GM21367 (cell line): Measurements from ENCODE around the gene DZIP1L.
"Not testable (repeated sequence)": the region's sequence is repeated elsewhere in the genome, so short reads cannot be mapped to it uniquely, and the experiment has no call there.

Source experiments
- ATAC-seq: cut with Tn5 transposase; IDR thresholded peaks from one replicate; pipeline ENCODE4 v1.9.1; 2021; ENCODE audit not compliant: unreplicated experiment

Gene DZIP1L, protein sequence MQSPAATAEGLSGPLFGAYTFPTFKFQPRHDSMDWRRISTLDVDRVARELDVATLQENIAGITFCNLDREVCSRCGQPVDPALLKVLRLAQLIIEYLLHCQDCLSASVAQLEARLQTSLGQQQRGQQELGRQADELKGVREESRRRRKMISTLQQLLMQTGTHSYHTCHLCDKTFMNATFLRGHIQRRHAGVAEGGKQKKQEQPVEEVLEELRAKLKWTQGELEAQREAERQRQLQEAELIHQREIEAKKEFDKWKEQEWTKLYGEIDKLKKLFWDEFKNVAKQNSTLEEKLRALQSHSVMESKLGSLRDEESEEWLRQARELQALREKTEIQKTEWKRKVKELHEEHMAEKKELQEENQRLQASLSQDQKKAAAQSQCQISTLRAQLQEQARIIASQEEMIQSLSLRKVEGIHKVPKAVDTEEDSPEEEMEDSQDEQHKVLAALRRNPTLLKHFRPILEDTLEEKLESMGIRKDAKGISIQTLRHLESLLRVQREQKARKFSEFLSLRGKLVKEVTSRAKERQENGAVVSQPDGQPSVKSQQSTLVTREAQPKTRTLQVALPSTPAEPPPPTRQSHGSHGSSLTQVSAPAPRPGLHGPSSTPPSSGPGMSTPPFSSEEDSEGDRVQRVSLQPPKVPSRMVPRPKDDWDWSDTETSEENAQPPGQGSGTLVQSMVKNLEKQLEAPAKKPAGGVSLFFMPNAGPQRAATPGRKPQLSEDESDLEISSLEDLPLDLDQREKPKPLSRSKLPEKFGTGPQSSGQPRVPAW

DNA sequence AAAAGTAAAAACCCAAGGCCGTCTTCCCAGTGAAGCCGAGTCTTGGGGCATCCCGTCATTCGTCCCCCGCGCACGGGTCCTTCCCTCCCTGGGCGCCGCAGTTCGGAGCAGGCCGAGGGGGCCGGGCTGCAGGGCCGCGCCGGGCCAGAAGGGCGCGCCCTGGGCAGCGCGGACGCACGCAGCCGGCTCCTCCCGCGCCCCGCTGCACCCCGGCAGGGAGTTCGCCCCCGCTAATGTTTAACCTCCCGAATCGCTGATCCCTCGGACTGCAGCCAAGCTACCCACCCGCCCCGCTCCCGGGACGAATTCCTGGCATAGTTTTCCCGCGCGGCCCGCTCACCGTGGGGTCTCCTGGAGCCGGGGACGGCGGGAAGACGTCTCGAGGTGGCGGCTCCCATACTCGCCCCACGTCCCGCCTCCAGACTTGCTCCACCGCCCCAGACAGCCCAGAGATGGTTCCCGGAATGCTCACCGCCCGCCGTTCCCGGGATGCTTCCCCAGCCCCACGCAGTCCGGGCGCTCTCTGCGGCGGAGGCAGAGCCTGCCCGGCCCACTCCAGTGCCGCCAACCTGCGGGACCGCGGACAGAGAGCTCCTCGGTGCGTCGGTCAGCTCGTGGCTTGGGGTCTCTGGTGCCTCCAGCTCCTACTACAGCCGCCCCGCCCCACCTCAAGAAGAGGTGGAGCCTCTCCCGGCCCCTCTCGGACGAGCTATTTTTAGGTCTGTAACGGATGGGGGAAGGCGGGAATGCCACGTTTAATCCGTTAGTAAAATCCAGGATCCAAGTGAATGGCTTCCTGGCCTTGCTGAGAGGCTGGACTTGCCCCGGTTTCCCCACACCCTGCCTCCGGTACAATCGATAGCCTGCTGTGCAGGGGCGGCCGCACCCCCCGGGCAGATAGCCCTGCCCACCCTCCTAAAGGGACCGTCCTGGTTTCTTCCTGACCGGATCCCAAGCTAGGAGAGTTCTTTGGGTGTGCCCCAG is at the start of gene DZIP1L:
DZIP1L (minus strand) TSS at position 621 of the 984 bp plus-strand sequence. CDS start 11,637 bp downstream, outside the sequence.
- ATAC-seq, result peak; percentile 65

DNA sequence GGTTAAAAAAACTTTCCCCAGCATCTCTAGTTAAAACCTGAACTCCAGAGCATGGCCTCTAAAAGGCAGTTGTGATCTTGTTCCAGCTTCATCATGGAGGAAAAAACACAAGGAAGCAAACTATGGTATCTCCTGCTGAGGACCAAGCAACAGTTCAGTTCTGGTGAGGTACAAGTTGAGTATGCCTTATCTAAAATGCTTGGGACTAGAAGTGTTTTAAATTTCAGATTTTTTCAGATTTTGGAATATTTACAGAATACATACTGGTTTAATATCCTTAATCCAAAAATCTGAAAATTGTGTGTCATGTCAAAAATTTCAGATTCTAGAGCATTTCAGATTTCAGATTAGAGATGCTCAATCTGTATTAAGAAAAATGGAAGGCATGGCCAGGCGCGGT is 49.7 kb upstream of the DZIP1L start:
- no peak for ATAC-seq

DNA sequence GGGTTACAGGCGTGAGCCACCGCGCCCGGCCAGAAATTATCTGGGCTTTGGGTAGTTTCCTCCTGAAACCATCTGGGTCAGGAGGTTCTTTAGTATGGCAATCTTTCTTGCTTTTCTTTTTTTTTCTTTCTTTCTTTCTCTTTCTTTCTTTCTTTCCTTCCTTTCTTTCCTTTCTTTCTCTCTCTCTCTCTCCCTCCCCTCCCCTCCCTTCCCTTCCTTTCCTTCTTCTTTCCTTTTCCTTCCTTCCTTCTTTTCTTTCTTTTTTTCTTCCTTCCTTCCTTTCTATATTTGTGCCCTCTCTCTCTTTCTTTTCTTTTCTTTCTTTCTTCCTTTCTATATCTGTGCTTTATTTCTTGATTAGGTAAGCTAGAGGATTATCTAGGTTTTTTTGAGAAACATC is 42.3 kb upstream of the DZIP1L start:
- ATAC-seq, result no peak

DNA sequence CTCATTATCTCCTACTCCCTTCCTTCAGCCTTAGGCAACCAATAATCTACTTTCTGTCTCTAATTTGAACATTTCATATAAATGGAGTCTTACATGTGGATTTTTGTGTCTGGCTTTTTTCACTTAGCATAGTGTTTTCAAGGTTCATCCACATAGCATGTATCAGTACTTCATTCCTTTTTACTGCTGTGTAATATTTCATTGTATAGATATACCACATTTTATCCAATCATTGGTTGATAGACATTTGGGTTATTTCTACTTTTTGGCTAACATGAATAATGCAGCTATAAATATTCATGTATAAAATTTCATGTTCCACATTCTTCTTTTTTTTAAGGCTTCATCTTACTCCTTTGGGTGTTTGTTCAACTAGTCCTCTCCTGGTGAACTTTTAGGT is 39.1 kb upstream of the DZIP1L start:
- no peak for ATAC-seq

DNA sequence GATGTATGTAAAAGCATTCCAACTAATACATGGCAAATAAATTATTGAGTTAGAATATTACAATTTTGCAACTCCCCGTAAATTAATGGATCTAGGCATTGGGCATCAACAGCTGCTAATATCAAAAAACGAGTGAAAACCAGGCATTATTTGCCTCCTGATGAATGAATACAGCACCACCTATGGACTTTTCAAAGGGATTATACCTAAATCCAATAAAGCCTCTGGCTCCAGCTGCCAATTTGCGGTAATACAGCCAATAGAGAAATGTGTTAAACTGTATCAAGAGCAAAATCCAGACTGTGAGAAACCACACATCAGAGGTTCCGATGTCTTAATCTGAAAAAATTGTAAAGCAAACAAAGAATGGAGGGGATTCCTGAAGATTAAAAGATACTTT is 33.1 kb upstream of the DZIP1L start:
- ATAC-seq, result no peak

DNA sequence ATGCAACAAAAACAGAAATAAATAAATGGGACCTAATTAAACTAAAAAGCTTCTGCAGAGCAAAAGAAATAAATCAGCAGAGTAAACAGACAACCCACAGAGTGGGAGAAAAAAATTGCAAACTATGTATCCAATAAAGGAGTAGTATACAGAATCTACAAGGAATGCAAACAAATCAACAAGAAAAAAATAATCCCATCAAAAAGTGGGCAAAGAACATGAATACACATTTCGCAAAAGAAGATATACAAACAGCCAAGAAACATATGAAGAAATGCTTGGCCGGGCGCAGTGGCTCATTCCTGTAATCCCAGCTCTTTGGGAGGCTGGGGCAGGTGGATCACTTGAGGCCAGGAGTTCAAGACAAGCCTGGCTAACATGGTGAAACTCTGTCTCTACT is 26.8 kb upstream of the DZIP1L start:
- not testable (repeated sequence) for ATAC-seq

DNA sequence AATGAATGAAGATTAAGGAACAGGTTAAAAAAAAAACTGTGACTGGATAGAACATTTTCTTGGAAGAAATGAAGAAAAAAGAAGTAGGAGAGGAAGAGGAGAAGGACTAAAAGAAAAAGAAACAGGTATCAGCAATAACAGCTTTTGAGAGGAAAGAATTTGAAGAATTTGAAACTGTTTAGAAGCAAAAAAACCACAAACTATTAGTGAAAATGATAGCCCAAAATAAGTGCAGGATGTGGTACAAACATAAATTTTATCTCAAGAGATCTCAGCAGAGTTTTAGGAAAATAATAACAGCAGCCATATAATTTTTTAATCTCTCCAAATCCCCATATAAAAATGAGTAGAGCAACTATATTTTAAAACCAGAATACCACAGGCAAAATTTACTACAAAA is 25.5 kb upstream of the DZIP1L start:
- ATAC-seq, result no peak

DNA sequence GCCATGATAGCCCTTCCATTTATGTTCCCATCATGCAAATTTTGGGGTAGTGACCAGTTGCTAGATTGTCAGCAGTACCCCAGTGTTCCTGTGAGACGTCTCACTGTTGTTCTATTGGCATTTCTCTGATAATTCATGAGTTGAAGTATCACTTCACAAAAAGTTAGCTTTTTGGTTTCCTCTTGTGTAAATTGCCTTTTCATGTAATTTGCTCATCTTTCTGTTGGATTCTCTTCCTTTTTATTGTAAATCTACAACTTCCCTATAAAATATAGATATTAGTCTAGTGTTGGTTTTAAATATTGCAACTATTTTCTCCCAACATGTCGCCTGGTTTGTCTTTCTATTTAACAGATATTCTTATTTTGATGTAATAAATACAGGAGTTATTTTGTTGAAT is 24.3 kb upstream of the DZIP1L start:
- no peak for ATAC-seq

DNA sequence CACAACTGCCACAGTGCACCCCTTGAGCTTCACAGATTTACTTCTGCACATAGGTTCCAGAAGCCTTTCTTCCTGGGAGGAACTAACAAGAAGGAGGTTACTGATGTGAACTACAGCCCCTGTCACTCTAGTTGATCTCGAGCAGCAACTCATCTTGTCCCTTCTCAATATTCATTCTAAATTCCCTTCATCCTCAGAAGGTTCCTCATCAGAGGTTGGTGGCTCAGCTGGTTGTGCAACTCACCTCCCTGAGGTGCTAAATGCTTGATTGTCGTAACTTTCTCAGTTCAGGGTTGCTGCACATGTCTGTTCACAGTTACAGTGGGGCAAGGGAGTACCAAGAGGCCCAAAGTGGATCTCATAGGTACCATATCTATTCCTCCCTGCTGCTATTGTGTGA is 22.5 kb upstream of the DZIP1L start:
- ATAC-seq, result no peak

DNA sequence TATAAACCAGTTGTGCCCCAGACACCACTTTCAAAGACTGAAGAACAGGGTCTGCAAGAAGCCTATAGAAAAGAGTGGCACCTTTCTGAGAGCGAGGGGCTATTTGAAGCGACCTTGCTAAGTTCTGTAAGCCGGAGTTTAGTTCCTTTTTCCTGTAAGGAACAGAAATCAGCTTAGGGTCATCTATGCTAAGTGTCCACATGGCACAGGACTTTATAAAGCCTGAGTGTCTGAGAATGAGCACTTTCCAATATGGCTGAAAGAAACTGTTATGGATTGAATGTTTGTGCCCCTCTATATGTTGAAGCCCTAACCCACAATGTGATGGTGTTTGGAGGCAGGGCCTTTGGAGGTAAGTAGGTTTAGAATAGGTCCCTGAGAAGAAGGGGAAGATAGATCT is 20.8 kb upstream of the DZIP1L start:
- no peak for ATAC-seq

DNA sequence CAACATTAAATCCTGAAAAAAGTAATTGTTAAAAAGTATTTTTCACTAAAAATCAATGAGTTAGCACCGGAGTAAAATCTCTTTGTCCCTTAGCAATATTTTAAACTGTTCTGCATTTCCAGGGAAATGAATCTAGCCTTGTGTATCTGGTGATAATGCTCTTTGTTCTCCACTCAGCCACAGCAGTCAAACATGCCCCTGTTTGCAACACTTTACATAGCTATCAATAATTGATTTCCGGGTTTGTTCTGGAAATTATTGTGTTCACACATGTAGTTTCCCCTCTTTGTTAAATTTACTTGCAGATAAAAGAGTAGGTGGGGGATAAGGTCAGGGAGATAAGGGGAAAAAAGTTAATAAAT is 20.4 kb upstream of the DZIP1L start:
- no peak for ATAC-seq

DNA sequence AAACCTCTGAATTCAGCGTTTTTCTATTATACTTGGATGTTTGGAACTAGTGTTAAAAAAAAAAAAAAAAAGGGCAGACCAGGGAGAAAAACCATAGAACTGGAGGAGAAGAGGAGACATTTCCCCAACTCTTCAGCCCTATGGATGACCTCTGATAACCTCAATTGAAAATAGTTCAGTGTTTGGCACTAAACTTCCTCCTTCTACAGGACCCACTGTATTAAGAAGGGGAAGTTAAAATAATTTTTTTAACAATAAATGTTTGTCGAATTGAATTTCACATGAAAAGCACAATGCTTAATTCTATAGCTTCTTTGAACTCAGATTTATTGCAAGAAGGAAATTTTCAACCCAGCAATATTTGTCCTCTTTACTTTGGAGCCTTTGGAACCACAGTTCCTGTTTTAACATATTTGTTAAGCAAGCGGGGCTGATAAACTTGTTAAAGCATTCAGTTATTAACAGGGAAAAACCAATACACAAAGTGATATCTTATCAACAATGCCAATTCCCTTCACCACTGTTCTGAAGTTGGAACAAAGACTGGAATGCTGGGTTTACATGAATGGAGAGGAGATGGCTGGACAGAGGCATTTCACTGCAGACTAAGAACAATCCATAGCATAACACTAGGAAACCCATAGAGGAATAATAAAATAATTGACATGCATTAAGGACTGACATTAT is 19.9 kb upstream of the DZIP1L start:
- no peak for ATAC-seq

DNA sequence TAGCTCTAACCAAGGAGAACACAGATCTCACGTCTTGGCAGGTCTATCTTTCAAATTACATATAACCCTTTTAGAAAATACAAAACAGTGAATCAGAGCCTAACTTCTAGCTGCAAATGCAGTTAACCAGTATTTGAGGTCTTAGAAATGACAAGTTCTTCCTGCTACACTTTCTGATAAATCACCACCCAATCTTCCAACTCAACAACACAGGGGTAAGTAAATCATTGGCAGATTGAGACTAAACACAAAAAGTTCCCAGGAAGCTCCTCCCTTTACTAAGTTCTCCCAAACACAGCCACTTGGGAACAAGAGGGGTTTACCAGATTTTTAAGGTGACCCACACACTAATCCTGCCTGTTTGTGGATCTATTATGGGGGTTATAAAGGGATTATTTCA is 16.8 kb upstream of the DZIP1L start, which contains the start of gene A4GNT:
A4GNT (minus strand) TSS at position 152 of the 400 bp plus-strand sequence. CDS start 1,134 bp downstream, outside the sequence.
- no peak for ATAC-seq

DNA sequence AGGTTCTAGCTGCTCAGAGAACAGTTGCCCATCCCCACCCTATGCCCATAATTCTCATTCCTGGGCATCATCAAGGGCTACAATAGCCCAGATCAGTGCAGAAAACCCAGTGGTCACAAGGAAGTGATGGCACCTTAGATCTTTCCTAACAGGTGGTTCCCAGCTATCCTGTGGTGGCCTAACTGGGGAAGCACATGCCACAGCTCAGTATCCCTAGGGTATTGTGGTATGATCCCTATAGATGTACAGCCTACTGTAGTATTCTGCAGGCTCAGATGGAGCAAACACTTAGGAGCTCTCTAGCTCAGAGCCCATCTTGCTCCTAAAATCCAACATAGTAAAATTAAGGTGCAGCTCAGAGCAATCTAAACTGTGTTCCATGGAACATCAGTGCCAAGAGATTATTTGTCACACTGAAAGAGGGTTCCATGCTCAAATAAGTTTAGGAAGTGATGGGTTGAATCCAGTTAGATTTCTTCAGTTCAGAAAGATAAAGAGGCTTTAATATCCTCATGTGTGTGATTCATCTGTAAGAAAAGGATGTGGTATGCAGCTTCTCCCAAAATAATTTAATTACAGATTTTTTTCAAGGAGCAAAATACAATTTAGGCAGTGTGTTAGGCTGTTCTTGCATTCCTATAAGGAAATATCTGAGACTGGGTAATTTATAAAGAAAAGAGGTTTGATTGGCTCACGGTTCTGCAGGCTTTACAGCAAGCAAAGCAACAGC is 12.4 kb upstream of the DZIP1L start:
- ATAC-seq, result no peak

DNA sequence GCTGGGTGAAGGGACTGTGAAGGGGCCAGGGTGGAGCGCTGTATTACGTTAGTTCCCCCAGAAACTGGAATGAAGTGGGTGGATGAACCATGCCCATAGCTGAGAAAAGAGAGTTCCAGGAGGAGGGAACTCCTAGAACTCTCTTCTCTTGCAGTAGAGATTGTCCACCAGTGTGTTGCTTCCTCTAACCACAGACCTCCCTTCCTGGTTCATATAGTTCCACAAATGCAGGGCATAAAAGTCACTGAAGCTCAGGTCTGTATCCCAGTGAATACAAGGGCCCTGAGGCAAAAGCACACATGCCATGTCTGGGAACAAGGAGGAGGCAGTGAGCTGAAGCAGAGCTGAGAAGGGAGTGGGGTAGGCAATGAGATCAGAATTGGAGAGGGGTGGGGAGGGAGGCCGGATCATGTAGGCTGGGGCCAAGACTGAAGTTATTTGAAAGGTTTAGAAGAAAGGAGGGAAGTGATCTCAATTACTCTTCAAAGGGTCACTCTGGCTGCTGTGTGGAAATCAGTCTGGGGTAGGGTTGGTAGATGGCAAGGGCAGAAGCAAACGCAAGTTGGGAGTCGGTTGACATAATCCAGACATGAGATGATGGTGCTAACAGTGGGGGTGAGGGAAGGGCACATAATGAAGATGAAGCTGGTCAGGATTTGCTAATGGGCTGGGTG is 10.3 kb upstream of the DZIP1L start:
- ATAC-seq, result no peak

DNA sequence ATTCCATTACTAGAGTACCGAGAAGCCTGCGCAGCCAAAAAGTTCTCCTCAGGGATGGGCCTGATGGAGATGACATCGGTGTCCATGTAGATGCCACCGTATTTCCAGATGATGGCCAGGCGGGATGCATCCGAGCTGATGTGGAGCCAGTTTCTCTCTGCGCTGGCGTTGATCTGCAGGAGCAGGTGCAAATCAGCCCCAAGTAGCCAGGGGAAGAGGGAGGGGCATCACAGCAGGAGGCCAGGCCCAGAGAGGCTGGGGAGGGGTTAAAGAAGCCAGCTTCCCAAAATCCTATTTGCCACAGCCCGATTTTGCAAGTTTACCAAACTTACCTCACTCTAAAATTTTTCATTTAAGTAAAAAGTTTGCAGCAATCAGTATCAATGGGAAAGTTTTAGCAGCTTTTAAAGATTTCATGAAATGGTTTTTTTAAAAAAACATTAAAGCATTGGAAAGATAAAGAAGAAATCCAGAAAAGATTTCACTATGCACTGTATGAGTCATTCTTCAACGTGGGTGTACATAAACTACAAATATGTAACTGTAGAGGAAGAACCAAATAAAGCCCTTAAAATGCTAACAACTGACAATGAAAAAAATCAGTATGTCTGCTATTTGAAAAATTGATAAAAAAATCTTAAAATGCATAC is 9.4 kb upstream of the DZIP1L start:
- no peak for ATAC-seq

DNA sequence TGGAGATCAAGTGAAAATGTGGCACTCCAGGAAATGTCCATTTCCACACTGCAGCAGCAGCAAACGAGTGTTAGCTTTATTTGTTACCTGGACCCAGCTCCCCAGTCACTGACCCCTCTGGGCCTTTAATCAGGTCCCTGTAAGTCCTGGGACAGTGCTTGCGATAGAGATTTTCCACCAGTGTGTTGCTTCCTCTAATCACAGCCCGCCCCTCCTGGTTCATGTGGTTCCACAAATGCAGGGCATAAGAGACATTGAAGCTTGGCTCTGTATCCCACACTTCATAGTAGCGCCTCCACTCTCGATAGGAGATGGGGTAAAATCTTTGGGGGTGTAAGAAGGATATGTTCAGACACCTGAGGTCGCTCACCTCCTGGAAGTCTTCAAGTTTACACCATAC is 8.8 kb upstream of the DZIP1L start:
- ATAC-seq, result no peak

DNA sequence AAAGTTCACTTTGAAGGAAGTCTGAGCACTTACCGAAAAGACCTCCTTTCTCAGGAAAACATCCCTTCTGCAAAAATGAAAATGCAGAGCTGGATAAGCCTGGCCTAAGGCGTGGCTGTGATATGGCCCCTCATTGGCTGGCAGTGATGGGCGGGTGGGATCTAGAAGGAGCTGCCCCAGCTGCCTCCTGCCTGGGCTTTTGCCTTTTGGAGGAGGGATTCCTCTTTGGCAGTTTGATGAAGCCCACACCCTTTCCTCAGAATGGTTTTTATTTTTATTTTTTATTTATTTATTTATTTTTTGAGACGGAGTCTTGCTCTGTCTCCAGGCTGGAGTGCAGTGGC is 4.0 kb upstream of the DZIP1L start:
- no peak for ATAC-seq
